ENCODE results near the gene ANKH.

ANKH gene

DNA sequence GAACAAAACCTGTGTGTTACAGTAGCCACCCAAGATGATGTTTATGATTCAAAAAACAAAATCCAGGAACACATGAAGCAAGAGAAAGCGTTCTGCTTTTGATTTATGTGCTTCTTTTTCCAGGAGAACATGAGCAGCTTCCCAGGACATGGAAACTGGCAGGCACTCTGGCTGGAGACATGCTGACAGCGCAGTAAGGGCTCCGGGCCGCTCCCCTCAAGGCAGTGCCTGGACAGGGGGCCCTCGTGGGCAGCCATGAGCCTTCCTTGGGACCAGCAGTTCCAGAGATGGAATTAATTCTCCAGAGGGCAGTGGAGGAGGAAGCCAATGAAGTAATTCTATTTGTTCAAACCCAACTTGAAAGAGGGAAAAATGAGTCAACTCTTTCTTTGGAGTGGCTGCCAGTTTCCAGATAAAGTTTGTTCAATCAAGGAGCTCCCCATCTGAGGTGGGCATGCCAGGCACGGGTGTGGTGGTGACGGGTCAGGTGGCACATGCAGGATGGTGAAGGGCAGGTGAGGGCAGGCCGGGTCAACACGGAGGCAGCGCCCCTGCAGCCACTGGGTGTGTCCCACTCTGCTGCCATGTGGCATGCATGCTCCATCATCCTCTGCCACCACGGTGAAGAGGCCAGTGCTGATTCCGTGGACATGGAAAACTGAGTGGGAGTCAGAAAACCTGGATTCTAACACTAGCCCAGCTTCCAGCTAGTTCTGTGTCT, 123.2 kb downstream of the ANKH start:
- Mint-ChIP-seq H3K4me1 (ENCODE audit: low read depth) (peaks cover 19% of the 10 kb centered on the region), H3K27ac (no peak overlapping the region), H3K27me3 (no peaks in the 10 kb centered on the region), H3K4me3 (no peak overlapping the region), H3K9me3 (ENCODE audit: low read depth) (no peaks in the 10 kb centered on the region), H3K36me3 (peaks cover 14% of the 10 kb centered on the region)

GRCh38 chr5:14745753-14746152, 125.8 kb downstream of the ANKH start:
- Mint-ChIP-seq H3K4me3 (no peak overlapping the region), H3K36me3 (peaks cover 10% of the 10 kb centered on the region), H3K27me3 (no peaks in the 10 kb centered on the region), H3K4me1 (ENCODE audit: low read depth) (peaks cover 40% of the 10 kb centered on the region), H3K27ac (peak overlapping the region; percentile 34), H3K9me3 (ENCODE audit: low read depth) (no peaks in the 10 kb centered on the region)

DNA sequence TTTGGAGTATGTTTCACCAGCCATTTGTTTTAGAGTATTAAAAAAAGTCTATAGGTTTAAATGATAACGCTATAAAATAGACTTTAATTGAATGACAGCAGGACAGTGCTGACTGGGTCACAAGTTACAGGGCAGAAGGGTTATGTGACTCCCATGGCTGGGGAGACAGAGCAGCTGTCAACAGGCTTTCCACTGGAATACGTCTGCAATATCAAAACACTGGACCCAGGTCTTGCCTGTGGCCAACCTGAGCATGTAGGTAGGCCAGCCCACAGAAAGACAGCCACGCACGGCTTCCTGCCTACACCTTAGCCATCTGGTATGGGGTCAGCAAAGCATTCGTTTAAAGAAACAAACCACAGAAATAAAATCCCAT, 126.4 kb downstream of the ANKH start:
- H3K36me3 Mint-ChIP-seq: peaks cover 7% of the 10 kb centered on the region
- no peak overlapping the region for H3K4me3 Mint-ChIP-seq
- H3K27me3 Mint-ChIP-seq: no peaks in the 10 kb centered on the region
- peaks cover 40% of the 10 kb centered on the region for H3K4me1 Mint-ChIP-seq (ENCODE audit: low read depth)
- no peaks in the 10 kb centered on the region for H3K9me3 Mint-ChIP-seq (ENCODE audit: low read depth)
- peak overlapping the region; percentile 22 for H3K27ac Mint-ChIP-seq

DNA sequence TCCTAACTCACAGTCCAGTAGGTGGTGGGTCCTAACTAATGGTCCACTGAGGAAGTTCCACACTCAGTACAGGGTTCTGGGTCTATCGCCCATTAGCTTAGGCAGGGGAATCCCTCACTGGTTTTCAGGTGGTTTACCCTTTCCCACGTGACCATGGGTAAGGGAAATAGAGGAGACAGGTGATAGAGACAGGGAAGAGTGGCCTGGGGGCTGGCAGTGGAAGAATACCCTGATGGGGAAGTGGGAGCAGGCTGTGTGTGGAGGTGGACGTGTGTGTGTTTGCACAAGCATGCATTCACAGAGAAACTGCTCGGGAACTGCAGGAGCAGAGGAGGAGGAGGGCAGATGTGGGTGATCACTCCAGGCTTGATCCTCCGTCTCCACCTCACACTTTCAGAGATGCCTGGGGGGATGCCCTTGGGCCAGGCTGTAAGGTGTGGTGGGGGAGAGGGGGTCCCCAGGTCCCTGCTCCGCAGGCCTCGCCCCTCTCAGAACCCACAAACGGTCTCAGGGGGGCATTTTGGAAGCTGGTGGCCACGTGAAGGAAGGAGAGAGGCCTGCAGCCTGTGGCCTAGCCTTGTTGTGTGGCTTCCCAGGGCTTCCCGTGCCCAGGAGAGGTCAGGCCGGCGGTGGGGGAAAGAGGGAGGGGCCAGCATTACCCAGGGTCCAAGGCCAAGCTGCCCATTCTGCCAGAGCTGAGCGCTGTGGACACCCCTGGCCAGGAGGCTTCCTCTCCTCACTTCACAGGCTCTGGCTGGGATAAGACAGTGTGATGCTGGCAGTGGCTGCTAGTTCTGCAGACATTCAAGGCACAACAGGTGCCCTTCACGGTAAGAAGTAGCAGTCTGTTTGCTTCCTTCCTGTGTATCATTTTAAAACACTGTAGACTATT, 127.0 kb downstream of the ANKH start:
- Mint-ChIP-seq H3K36me3 (peaks cover 7% of the 10 kb centered on the region), H3K4me3 (no peak overlapping the region), H3K9me3 (ENCODE audit: low read depth) (no peaks in the 10 kb centered on the region), H3K4me1 (ENCODE audit: low read depth) (peaks cover 40% of the 10 kb centered on the region), H3K27ac (peak overlapping the region; percentile 5), H3K27me3 (no peaks in the 10 kb centered on the region)

GRCh38 chr5:14743601-14744295, 127.8 kb downstream of the ANKH start:
- H3K36me3 Mint-ChIP-seq: peaks cover 7% of the 10 kb centered on the region
- H3K27ac Mint-ChIP-seq: peak overlapping the region; percentile 5

DNA sequence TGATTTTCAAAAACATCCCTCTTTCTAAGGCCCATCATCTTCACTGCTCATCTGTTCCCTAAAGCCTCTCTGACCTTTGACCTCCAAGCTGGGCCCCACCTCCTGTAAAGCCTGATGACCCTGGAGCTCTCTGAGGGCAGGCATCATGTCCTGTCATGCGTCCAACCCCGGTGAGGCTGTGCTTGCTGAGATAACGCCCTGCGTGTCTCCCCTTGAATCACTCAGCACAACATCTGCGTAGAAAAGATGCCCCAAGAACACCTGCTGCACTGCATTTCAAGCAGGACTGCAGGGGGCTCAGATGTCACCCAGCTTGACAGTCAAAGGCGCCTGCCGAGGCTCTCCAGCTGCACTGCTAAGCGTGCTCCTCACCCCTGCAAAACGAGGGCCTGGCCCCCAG, 129.1 kb downstream of the ANKH start:
- peaks cover 40% of the 10 kb centered on the region for H3K4me1 Mint-ChIP-seq (ENCODE audit: low read depth)
- H3K9me3 Mint-ChIP-seq (ENCODE audit: low read depth): no peaks in the 10 kb centered on the region
- peak overlapping the region; percentile 41 for H3K27ac Mint-ChIP-seq
- no peak overlapping the region for H3K4me3 Mint-ChIP-seq
- H3K36me3 Mint-ChIP-seq: peaks cover 7% of the 10 kb centered on the region
- H3K27me3 Mint-ChIP-seq: no peaks in the 10 kb centered on the region

More at GRCh38 chr5:14743601-14744295, 127.8 kb downstream of the ANKH start:
- Mint-ChIP-seq H3K27me3 (no peaks in the 10 kb centered on the region), H3K4me1 (ENCODE audit: low read depth) (peaks cover 40% of the 10 kb centered on the region), H3K9me3 (ENCODE audit: low read depth) (no peaks in the 10 kb centered on the region), H3K4me3 (no peak overlapping the region)

DNA sequence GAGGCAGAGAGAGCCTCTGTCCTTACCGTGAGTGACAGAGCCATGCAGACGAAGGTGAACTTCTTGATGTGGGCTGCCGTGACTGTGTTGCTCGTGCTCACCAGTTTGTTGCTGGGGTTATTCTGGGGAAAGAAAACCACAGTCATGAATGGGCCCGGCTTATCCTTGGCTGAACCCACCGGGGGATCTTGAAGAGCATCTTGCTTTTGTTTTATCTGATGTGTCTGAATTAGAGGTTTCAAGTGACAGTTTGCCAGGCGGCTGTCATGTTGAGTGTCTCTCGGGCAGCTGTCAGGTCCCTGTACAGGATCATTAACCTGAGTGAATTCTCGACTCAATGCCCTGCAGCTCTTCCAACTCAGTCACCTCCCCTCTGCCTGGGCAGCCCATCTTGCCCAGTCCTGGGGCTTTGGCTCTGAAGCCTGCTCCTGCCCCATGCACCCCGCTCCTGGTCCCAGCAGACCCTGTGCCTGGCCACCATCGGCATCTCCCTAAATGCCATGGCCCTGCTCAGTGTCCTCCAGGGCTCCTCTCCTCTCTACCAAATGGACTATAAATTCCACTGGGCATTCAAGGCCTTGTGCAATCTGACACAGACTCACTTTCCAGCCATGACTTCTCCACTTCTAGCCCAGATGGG, 129.7 kb downstream of the ANKH start:
- Mint-ChIP-seq H3K4me1 (ENCODE audit: low read depth) (peaks cover 40% of the 10 kb centered on the region), H3K27me3 (no peaks in the 10 kb centered on the region), H3K36me3 (peaks cover 7% of the 10 kb centered on the region), H3K4me3 (peak overlapping the region; percentile 32), H3K9me3 (ENCODE audit: low read depth) (no peaks in the 10 kb centered on the region), H3K27ac (peak overlapping the region; percentile 41)

DNA sequence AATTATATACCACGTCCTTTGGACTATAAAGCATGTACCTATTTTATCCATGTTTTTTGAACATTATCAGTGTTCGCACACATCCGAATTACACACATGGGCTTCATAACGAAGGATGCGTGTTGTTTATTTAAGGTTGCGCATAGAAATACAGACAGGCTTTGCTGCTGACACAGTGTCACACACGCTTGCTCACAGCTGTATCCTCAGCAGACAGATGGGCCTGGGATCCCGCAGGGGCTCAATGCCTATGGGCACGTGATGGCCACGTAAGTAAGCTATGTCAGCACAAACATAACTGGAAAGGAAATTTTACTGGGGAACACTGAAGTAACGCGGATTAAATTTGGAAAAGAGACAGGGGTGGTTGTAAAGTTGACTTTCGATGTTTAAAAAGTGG, 130.4 kb downstream of the ANKH start:
- no peaks in the 10 kb centered on the region for H3K27me3 Mint-ChIP-seq
- peaks cover 37% of the 10 kb centered on the region for H3K4me1 Mint-ChIP-seq (ENCODE audit: low read depth)
- no peak overlapping the region for H3K27ac Mint-ChIP-seq
- peaks cover 10% of the 10 kb centered on the region for H3K36me3 Mint-ChIP-seq
- no peak overlapping the region for H3K4me3 Mint-ChIP-seq
- H3K9me3 Mint-ChIP-seq (ENCODE audit: low read depth): no peaks in the 10 kb centered on the region

DNA sequence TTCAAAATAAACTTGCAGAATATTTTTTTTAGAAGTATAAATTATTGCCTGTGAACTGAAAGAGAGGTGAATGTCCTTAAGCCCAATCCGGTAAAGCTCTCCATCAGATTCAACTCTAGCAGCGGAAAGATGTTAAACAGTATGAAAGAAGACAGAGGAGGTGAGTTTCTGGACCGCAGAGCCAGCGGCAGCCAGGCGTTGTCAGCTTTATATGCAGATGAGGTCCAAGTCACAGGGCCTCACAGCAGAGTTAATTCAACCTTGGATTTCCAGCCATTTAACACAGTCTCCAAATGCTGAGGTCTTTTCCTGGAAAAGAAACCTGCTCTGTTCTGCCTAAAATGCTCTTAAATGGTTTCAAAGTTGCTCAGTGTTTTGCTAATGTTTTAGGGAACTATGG, 131.6 kb downstream of the ANKH start:
- Mint-ChIP-seq H3K9me3 (ENCODE audit: low read depth) (no peaks in the 10 kb centered on the region), H3K4me1 (ENCODE audit: low read depth) (peaks cover 28% of the 10 kb centered on the region), H3K4me3 (no peak overlapping the region), H3K27me3 (no peaks in the 10 kb centered on the region), H3K36me3 (peaks cover 10% of the 10 kb centered on the region), H3K27ac (no peak overlapping the region)

DNA sequence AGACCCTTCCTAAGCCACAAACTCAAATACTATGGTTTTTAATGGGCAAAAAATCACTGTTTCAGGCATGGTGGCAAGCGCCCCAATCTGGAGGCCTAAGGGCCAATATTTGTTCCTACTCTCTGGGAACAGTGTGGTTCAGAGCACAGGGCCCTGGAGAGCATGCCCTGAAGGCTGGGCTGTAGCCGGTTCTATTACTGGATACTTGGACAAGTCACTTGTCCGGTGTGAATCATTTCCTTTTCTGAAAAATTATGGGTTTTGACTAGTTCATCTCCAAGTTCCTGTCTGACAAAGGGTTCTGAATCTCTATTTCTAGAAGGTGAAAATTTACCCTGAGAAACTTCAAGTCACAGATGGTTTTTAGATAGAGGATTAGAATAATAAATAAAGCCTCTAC, 132.0 kb downstream of the ANKH start:
- Mint-ChIP-seq H3K27ac (no peak overlapping the region), H3K27me3 (no peaks in the 10 kb centered on the region), H3K9me3 (ENCODE audit: low read depth) (no peaks in the 10 kb centered on the region), H3K36me3 (peaks cover 10% of the 10 kb centered on the region), H3K4me1 (ENCODE audit: low read depth) (peaks cover 27% of the 10 kb centered on the region), H3K4me3 (no peak overlapping the region)

DNA sequence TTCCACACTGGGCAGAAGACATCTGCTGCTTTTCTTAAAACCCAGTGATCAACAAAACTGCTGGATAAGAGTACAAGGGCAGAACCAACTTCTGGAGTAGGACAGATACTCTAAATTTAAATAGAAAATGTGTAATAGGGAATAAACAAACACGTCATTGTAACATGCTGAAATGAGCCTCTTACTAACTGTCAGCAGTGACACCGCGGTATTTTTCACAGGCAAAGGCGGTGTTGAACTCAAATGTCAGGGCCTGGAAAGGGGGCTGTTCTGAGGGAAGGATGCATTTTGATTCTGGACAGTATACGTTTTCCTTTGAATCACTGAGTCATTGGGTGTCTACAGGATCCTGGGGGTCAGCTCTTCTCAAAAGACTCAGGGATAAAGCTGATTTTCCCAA, 133.5 kb downstream of the ANKH start:
- Mint-ChIP-seq H3K9me3 (ENCODE audit: low read depth) (no peaks in the 10 kb centered on the region), H3K4me3 (no peak overlapping the region), H3K27ac (peak overlapping the region; percentile 16), H3K4me1 (ENCODE audit: low read depth) (peaks cover 21% of the 10 kb centered on the region), H3K36me3 (peaks cover 8% of the 10 kb centered on the region), H3K27me3 (no peaks in the 10 kb centered on the region)

- H3K4me1 Mint-ChIP-seq (ENCODE audit: low read depth): peaks cover 14% of the 10 kb centered on the region
- no peak overlapping the region for H3K4me3 Mint-ChIP-seq
- H3K27me3 Mint-ChIP-seq: no peaks in the 10 kb centered on the region
- H3K27ac Mint-ChIP-seq: no peak overlapping the region
- H3K36me3 Mint-ChIP-seq: peaks cover 8% of the 10 kb centered on the region
- H3K9me3 Mint-ChIP-seq (ENCODE audit: low read depth): no peaks in the 10 kb centered on the region
Observed at GRCh38 chr5:14737291-14737690, 134.3 kb downstream of the ANKH start.

DNA sequence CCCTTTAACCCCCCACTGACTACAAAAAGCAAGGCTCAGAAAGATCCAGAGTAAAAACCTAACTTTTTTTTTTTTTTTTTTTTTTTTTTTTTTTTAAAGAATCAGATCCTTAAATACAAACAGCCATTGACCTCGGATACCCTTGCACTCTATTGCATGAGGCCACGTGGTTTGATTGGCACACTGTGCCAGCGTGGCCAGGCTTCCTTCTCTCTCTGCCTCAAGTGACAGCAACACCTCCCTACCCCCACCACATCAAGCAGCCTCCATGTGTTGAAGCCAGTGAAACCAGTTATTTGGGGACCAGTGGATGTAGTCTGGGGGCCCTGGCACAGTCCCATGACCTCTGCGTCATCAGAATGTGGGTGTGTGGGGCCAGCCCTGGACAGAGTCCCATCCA, 135.6 kb downstream of the ANKH start:
- peaks cover 2% of the 10 kb centered on the region for H3K4me1 Mint-ChIP-seq (ENCODE audit: low read depth)
- no peaks in the 10 kb centered on the region for H3K27me3 Mint-ChIP-seq
- H3K36me3 Mint-ChIP-seq: peaks cover 2% of the 10 kb centered on the region

DNA sequence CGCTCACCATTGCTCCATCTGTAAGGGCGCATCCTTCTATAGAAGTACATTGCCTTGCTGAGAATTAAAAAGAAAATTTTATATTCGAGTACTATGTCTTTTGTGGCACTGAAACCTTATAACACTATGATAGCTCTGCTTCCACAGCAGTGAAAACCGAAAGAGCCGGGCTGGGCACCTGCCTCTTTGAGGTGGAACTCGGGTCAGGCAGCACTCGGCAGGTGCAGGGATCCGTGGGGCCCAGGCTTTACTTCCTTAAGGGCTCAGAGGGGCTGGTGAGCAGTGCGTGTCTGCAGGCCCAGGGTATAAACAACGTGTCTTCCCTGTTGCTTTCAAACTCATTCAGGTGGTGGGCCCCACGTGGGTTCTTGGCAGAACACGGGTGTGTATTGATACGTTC, 137.2 kb downstream of the ANKH start:
- Mint-ChIP-seq H3K4me3 (no peak overlapping the region), H3K4me1 (ENCODE audit: low read depth) (peaks cover 2% of the 10 kb centered on the region), H3K27me3 (no peaks in the 10 kb centered on the region), H3K27ac (no peak overlapping the region), H3K36me3 (peaks cover 2% of the 10 kb centered on the region), H3K9me3 (ENCODE audit: low read depth) (no peaks in the 10 kb centered on the region)

More for the DNA sequence above, 135.6 kb downstream of the ANKH start:
- H3K9me3 Mint-ChIP-seq (ENCODE audit: low read depth): no peaks in the 10 kb centered on the region
- H3K27ac Mint-ChIP-seq: no peak overlapping the region
- H3K4me3 Mint-ChIP-seq: no peak overlapping the region
